GM12864 (cell line): ENCODE results near the gene RMND5A.

Source experiments
- DNase-seq: peaks from one replicate; pipeline ENCODE4 v3.0.0-alpha.2; 2011; ENCODE audit warnings: low read depth
- H3K4me3 ChIP-seq: 2 replicates; pipeline ENCODE4 v1.5.1; 2011; ENCODE audit warnings: mild to moderate bottlenecking, low read depth, low read length, control low read depth
- TF ChIP-seq, protein P1 (sequence below): IDR thresholded peaks from 2 replicates; pipeline ENCODE4 v1.5.1; 2011; ENCODE audit warnings: low read depth, mild to moderate bottlenecking, moderate library complexity, low read length, control low read depth, inconsistent platforms; ENCODE audit errors: missing control alignments

The RMND5A gene

DNA sequence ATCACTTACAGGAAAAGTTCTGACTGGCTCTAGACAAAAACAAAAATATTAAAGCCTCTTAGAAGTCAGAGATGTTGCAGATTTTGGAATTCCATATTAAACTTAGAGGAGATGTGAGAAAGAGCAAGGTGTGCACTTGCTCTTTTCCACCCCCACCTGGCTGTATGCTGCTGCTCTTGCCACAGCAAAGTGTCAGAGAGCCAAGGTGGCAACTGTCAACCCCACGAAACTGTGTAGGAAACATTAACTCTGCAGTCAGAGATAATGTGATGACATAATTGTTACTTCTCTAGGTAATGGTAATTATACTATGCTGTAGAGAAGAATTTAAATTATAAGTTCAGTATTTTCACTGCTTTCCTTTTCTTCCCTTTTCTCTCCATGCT is 45.2 kb downstream of the RMND5A start:
- no peak for DNase-seq
- TF ChIP-seq, protein P1, sequence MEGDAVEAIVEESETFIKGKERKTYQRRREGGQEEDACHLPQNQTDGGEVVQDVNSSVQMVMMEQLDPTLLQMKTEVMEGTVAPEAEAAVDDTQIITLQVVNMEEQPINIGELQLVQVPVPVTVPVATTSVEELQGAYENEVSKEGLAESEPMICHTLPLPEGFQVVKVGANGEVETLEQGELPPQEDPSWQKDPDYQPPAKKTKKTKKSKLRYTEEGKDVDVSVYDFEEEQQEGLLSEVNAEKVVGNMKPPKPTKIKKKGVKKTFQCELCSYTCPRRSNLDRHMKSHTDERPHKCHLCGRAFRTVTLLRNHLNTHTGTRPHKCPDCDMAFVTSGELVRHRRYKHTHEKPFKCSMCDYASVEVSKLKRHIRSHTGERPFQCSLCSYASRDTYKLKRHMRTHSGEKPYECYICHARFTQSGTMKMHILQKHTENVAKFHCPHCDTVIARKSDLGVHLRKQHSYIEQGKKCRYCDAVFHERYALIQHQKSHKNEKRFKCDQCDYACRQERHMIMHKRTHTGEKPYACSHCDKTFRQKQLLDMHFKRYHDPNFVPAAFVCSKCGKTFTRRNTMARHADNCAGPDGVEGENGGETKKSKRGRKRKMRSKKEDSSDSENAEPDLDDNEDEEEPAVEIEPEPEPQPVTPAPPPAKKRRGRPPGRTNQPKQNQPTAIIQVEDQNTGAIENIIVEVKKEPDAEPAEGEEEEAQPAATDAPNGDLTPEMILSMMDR, result no peak
- no peak overlapping the region for H3K4me3 ChIP-seq

DNA sequence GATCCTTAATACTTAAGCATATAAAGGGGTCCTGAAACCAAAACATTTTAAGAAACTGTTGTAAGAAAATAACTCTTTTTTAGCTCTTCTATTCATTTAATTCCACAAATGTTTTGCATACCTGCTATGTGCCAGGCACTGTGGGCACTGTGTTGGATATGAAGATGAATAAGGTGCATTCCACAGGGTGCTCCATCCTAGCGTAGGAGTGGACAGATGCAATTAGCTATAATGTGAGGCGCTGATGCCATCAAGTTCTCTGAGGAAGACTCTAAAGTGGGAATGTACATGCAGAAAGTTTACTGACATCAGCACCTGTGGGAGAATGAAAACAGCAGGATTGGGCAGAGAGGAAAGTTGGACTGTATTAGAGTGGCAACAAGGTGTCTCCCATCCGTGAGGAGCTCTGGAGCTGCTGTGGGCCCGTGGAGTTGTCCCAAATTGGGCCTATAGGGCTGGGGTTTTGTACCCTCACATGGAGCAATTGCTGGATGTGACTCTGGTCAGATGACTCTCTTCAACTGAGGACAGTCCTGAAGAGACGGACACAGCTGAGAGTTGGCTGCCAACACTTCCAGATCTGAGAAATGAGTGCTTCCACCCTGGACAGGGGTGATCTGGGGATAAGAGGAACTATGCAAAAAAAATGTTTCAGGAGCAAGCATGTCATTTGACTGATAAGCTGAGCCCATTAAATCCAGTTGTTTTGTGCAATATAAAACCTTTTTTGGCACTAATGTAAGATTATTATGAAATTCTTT is 48.3 kb downstream of the RMND5A start:
- TF ChIP-seq, protein P1, result no peak
- no peak overlapping the region for H3K4me3 ChIP-seq
- DNase-seq, result no peak

- H3K4me3 ChIP-seq, result no peak overlapping the region
- TF ChIP-seq, protein P1, result no peak
- DNase-seq, result no peak
Measured at GRCh38 chr2:86769838-86770237, 49.7 kb downstream of the RMND5A start.

GRCh38 chr2:86770816-86771301 is 50.8 kb downstream of the RMND5A start:
- TF ChIP-seq, protein P1, result no peak
- DNase-seq, result no peak
- H3K4me3 ChIP-seq, result no peak overlapping the region

- TF ChIP-seq, protein P1, result no peak
- H3K4me3 ChIP-seq, result no peak overlapping the region
- no peak for DNase-seq
Measured at GRCh38 chr2:86772611-86773010, 52.5 kb downstream of the RMND5A start.

- TF ChIP-seq, protein P1, result no peak
- DNase-seq, result no peak
- no peak overlapping the region for H3K4me3 ChIP-seq
Measured at GRCh38 chr2:86774862-86775261, 54.8 kb downstream of the RMND5A start.

- no peak for DNase-seq
- TF ChIP-seq, protein P1, result no peak
- no peak overlapping the region for H3K4me3 ChIP-seq
Measured at GRCh38 chr2:86775338-86775737, 55.2 kb downstream of the RMND5A start.
